DND-41 (cell line): ENCODE data around the gene NELFB.

Experiments
- EZH2 ChIP-seq: IDR thresholded peaks from 3 replicates; pipeline ENCODE4 v1.6.1; 2012; ENCODE audit warnings: borderline replicate concordance, low read depth, mild to moderate bottlenecking, moderate library complexity, low read length, inconsistent platforms; ENCODE audit not compliant: severe bottlenecking
- TF ChIP-seq, protein P1 (sequence below): IDR thresholded peaks from 2 replicates; pipeline ENCODE4 v1.5.1; 2012; ENCODE audit warnings: borderline replicate concordance, low read length, moderate library complexity, mild to moderate bottlenecking; ENCODE audit not compliant: poor library complexity, severe bottlenecking; ENCODE audit errors: extremely low read depth

GRCh38 chr9:137302449-137303150 is 47.5 kb downstream of the NELFB start:
- TF ChIP-seq, protein P1, sequence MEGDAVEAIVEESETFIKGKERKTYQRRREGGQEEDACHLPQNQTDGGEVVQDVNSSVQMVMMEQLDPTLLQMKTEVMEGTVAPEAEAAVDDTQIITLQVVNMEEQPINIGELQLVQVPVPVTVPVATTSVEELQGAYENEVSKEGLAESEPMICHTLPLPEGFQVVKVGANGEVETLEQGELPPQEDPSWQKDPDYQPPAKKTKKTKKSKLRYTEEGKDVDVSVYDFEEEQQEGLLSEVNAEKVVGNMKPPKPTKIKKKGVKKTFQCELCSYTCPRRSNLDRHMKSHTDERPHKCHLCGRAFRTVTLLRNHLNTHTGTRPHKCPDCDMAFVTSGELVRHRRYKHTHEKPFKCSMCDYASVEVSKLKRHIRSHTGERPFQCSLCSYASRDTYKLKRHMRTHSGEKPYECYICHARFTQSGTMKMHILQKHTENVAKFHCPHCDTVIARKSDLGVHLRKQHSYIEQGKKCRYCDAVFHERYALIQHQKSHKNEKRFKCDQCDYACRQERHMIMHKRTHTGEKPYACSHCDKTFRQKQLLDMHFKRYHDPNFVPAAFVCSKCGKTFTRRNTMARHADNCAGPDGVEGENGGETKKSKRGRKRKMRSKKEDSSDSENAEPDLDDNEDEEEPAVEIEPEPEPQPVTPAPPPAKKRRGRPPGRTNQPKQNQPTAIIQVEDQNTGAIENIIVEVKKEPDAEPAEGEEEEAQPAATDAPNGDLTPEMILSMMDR = no peak
- TF ChIP-seq EZH2 = no peak
